Fibroblast of villous mesenchyme (primary cell): ENCODE data around the gene THOP1. TPM values are rescaled to one million over a fixed set of nuclear protein-coding genes. Genes with fewer than 3 reads are reported as not detected.
"Not testable (repeated sequence)": the region's sequence is repeated elsewhere in the genome, so short reads cannot be mapped to it uniquely, and the experiment has no call there.

Experiments
- DNase-seq: peaks from one replicate; pipeline ENCODE4 v3.0.0-alpha.2; 2010; ENCODE audit warnings: low read depth
- H3K4me3 ChIP-seq: 2 replicates; pipeline ENCODE4 v1.5.1; 2011; ENCODE audit warnings: low read depth, mild to moderate bottlenecking, low read length
- total RNA-seq: library from RNA; depleted of rRNA; stranded (reverse); fragments of >200 nt; gene quantifications from 2 replicates; pipeline ENCODE4 v1.2.3, GENCODE V29; 2012
- TF ChIP-seq, protein P1 (sequence below): IDR thresholded peaks from 2 replicates; pipeline ENCODE4 v1.5.1; 2012; ENCODE audit warnings: low read depth, mild to moderate bottlenecking, low read length; ENCODE audit not compliant: insufficient read depth

THOP1 gene
- total RNA-seq, 1 donor: 72.5 TPM

- DNase-seq: no peak
- TF ChIP-seq, protein P1, sequence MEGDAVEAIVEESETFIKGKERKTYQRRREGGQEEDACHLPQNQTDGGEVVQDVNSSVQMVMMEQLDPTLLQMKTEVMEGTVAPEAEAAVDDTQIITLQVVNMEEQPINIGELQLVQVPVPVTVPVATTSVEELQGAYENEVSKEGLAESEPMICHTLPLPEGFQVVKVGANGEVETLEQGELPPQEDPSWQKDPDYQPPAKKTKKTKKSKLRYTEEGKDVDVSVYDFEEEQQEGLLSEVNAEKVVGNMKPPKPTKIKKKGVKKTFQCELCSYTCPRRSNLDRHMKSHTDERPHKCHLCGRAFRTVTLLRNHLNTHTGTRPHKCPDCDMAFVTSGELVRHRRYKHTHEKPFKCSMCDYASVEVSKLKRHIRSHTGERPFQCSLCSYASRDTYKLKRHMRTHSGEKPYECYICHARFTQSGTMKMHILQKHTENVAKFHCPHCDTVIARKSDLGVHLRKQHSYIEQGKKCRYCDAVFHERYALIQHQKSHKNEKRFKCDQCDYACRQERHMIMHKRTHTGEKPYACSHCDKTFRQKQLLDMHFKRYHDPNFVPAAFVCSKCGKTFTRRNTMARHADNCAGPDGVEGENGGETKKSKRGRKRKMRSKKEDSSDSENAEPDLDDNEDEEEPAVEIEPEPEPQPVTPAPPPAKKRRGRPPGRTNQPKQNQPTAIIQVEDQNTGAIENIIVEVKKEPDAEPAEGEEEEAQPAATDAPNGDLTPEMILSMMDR: no peak
- H3K4me3 ChIP-seq: no peak overlapping the region
These were observed 31.3 kb downstream of the THOP1 start for GRCh38 chr19:2816641-2817040.

DNA sequence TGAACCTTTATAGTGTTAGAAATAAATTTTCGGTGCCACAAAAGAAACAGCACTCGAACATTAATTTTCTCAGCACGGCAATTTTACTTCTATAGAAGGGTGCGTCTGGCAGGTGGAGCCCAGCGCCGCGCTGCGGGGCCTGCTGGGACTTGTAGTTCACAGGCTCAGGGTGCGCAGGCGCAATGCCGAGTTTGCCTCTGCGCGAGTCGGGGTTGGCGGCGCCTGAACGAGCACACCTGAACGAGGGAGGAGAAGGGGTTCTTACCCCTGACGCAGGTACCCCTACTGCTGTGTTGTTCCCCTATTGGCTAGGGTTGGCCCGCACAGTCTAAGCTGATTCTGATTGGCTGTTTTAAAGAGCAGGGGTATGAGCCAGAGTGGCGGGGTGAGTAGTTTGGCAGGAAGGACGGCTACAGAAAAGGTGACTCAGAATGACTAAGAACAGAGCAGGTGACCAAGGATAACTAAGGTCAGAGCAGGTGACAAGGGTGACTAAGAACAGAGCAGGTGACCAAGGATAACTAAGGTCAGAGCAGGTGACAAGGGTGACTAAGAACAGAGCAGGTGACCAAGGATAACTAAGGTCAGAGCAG is 32.0 kb downstream of the THOP1 start:
- not testable (repeated sequence) for H3K4me3 ChIP-seq
- DNase-seq: peak; percentile 9

- TF ChIP-seq, protein P1: peak; percentile 98
- H3K4me3 ChIP-seq: peak within 1 kb of the TSS; percentile 79
- peak; percentile 96 for DNase-seq
These were observed 34.3 kb downstream of the THOP1 start, which contains the start of gene ZNF554 for GRCh38 chr19:2819540-2820111. ZNF554 (plus strand) TSS chr19:2819868; CDS start chr19:2820072, 204 bp downstream.

- TF ChIP-seq, protein P1: no peak
- H3K4me3 ChIP-seq: peak overlapping the region; percentile 79
- DNase-seq: no peak
These were observed 34.9 kb downstream of the THOP1 start for GRCh38 chr19:2820112-2820702.

DNA sequence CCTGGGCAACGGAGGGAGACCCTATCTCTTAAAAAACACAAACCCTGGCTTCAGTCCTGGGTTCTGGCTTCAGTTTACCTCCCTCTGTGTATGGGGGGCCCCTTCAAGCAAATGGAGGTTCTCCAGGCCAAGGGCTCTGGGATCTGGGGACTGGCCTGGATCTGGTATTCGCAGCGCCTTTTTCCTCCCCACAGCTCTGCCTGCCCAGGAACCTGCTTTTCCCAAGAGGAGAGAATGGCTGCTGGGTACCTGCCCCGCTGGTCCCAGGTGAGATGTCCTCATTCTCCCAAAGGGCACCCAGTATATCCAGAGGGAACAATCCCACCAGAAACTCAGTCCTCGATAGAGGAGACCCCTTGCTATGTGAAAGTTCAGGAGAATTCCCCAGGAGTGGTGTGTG is 37.5 kb downstream of the THOP1 start:
- TF ChIP-seq, protein P1: no peak
- no peak for DNase-seq
- H3K4me3 ChIP-seq: no peak overlapping the region

- TF ChIP-seq, protein P1: no peak
- DNase-seq: no peak
- H3K4me3 ChIP-seq: no peak overlapping the region
These were observed 38.3 kb downstream of the THOP1 start for GRCh38 chr19:2823646-2824045.

GRCh38 chr19:2824129-2824528 is 38.8 kb downstream of the THOP1 start:
- DNase-seq: no peak
- TF ChIP-seq, protein P1: no peak
- H3K4me3 ChIP-seq: no peak overlapping the region
